HG03045 (cell line): Measurements from ENCODE around the gene CACNA1C.
A peak's percentile ranks its signal among the peaks of the same experiment; 100 is the strongest.

Experiments used
- ATAC-seq: cut with Tn5 transposase; IDR thresholded peaks from one replicate; pipeline ENCODE4 v1.9.1; 2021; ENCODE audit warnings: mild to moderate bottlenecking, moderate library complexity; ENCODE audit not compliant: unreplicated experiment

Gene CACNA1C

DNA sequence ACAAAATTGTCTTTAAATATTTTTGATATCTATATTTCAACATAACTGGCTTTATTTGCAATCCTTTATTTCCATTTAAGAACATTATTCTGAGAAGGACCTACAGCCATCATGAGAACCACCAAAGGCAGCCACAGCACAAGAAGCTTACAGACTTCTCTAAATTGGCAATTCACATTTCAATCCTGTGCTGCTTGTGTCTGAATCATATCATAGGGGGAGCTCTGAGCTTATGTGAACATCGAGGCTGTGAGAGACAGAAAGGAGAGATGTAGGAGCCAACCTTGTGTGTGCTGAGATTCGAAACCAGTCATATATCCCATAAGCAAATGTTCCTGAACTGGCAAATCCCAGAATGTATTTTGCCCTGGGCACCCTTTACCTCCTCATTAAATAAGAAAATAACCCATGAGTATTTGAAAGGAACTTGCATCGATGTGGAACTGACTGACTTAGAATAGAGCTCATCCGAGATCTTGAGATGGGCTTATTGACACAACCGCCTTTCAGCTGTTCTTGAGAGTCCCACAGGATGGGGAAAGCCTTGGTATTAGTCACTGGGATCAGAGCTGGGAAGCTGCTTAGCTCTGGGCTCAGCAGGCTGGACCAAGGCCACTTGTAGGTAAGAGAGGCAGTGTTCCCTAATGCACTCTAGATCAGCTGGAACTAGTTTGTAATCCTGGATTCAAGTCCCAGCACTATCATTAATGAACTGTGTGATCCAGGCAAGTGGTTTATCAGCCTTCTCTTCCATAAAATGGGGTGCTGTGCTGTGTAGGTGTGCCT is 329.8 kb downstream of the CACNA1C start:
- no peak for ATAC-seq

DNA sequence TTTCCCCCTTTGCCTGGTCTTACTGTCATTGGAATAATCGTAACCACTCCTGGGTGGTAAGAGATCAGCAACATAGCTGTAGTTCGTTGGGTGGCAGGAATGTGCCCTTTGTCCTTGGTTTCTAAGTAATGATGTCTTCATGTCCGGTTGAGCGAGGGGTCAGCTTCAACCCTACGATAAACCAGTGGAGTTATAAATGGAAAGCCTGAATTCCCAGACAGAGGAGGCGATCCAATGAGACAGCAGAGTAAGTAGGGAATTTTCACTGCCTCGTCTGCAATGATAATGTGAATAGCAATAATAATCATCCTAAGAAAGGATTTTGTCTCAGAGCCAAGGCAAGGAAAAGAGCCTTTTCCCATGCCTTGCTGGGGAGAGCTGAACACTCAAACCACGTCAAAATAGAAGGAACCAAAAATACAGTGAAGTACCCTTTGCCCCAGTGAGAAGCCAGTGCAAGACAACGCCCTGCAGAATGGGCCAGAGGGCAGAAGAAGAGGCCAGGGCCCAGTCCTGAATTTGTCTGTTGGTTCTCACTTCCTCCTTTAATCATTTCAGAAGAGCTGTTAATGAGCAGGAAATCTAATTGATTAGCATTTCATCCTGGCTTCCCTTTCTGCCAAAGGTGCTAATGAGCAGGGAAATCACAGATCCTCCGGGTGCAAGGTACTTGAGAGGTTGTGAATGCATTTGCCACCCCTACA is 330.7 kb downstream of the CACNA1C start:
- ATAC-seq: no peak

- ATAC-seq: no peak
Measured at GRCh38 chr12:2384029-2384386, 331.2 kb downstream of the CACNA1C start.

GRCh38 chr12:2384533-2385351 is 332.0 kb downstream of the CACNA1C start:
- ATAC-seq: no peak

GRCh38 chr12:2385529-2385928 is 332.7 kb downstream of the CACNA1C start:
- ATAC-seq: no peak

DNA sequence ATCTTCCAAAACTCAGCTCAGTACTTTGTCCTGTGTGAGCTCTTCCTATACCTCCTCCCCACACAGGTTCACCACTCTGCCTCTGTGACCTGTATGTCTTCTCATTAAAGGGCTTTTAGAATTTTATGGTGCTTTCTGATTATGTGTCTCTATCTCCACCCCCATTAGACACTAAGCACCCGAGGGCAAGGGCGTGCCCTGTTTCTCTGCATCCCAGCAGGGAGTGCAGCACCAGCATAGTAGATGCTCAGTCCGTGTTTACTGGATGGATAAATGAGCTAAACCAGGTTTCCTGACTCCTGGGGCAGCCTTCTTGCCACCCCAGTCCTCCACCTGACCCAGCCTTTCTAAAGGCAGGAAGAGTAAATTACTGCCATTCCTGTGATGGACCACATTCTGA is 333.8 kb downstream of the CACNA1C start:
- no peak for ATAC-seq

- ATAC-seq: peak; percentile 81
Measured at GRCh38 chr12:2387103-2387834, 334.5 kb downstream of the CACNA1C start.

DNA sequence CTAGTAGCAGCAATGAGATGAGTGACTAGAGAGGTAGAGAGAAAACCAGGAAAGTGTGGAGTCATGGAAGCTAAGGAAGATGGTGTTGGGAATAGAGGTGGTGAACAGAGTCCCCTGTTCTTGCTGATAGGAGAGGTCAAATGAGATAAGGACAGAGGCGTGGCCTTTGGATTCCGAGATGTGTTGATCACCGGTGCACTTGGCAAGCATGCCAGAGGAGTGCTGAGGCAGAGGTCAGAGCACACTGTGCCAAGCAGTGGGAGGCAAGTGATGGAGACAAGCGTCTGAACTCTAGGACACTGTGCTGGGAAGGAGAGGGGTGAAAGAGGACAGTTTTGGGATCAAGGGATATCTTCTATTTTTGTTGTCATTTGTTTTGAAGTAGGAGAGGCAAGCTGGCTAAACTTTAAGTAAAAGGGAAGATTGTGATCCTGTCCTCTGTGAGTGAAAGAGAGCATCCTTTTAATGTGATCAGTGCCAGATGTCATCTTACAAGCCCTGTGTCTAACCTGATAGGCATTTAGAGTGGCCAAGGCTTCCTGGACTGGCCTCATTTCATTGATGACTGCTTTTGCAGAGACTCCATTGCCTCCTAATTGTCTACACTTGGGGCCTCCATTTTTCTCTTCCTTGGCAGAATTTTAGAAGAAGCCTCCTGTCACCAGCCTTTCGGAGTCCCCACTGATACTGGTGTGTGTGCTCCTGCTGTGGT is 336.4 kb downstream of the CACNA1C start:
- no peak for ATAC-seq

DNA sequence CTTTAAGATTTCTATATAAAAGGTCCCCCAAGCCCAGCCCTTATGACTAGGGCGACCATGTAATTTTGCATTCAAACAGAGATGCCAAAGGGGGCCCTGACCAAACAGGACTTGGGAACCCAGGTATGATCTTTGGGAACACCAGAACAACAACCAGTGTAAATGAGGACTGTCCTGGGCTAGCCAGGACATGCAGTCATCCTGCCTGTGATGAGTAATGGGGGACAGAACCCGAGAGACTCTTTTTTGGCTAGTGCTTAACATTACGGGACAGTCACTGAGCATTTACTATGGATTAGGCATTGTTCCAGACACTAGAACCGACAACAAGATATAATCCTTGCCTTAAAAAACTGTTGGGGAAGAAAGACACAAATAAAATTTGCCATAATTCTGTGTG is 337.3 kb downstream of the CACNA1C start:
- no peak for ATAC-seq

DNA sequence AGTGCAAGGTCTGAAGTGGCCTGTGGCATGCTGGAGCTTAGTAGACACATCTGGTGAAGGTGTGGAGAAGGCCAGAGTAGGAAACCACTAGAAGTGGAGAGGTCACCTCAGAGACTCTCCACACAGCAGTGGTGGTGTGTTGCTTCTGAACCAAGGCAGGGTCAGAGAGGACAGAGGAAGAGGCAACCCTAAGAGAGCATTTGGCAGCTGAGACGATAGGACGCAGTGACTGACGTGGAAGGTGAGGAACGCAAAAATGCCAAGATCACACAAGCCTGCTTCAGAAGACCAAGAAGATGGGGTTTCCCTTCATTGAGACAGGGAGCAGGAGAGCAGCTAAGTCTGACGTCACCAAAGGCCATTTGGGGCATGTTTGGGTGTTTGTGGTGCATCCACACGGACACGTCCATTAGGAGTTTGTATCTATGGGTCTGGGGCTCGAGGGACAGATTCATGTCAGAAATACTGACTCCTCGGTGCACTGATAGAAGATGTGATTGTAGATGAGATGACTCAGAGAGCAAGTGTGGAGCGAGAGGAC is 338.1 kb downstream of the CACNA1C start:
- ATAC-seq: no peak

DNA sequence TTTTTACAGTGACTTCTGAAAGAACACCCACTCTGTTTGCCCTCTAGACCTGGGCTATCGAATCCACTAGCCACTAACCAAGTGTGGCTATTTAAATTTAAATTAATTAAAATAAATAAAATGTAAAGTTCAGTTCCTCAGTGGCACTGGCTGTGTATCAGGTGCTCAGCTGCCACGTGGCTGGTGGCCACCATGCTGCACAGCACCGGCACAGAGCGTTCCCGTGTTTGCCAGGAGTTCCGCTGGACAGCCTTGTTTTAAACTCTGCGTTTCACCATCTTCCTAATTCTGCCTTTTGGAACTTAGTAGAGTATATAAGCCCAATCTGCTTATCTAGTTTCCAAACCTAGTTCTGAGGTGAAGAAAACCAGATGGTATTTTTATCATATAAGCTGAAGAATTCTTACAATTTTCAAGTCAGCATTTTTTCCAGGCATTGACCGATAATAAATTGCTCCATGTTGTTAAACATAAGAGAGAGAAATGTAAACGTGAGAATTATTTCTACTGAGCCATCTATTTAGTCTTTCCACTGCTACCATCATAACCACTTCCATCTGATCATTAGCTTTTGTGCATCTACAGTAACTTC is 339.0 kb downstream of the CACNA1C start:
- no peak for ATAC-seq

GRCh38 chr12:2393016-2393415 is 340.2 kb downstream of the CACNA1C start:
- ATAC-seq: no peak

- ATAC-seq: no peak
Measured at GRCh38 chr12:2393996-2394395, 341.2 kb downstream of the CACNA1C start.

- no peak for ATAC-seq
Measured at GRCh38 chr12:2395354-2395977, 342.7 kb downstream of the CACNA1C start.

GRCh38 chr12:2396448-2396871 is 343.7 kb downstream of the CACNA1C start:
- ATAC-seq: no peak

GRCh38 chr12:2397356-2398045 is 344.7 kb downstream of the CACNA1C start:
- no peak for ATAC-seq

GRCh38 chr12:2401040-2401439 is 348.3 kb downstream of the CACNA1C start:
- no peak for ATAC-seq

DNA sequence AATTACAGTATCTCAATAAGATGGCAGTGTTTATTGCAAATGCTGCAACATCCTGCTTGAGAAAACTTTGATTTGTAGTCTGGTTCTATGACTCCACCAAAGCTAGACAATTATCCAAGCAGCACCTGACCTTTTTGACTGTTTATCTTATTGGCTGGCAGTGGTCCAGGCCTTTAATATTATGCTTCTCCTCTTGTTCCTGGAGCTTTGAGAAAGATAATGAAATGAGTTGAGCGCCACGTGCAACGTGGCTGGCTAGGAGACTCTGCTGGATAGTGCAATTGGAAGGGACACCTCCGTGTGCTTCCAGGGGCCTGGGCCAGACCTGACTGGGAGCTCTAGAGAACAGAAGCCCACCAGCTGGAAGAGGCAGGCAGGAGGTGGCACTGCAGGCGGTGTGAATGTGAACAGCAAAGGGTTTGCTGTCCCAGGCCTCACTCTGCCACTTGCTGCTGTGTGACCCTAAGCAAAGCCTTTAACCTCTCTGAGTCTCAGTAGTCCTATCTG is 349.3 kb downstream of the CACNA1C start:
- ATAC-seq: no peak
